Loucy (cell line): Measurements from ENCODE around the gene KIZ.

ENCODE experiments used
- H2AFZ ChIP-seq: fragments of 200-600 bp; sonication (generic); 2 replicates; pipeline ENCODE4 v1.6.0; 2016; ENCODE audit warnings: antibody characterized with exemption, mild to moderate bottlenecking, low read length, moderate library complexity
- H3F3A ChIP-seq: fragments of 200-600 bp; 2 replicates; pipeline ENCODE4 v1.6.0; 2016; ENCODE audit warnings: antibody characterized with exemption, low read depth, mild to moderate bottlenecking
- H3K27me3 ChIP-seq: fragments of 200-600 bp; sonication (generic); 2 replicates; pipeline ENCODE4 v1.6.1; 2014; ENCODE audit warnings: low read length, mild to moderate bottlenecking; ENCODE audit not compliant: insufficient read depth, poor library complexity, severe bottlenecking
- H3K36me3 ChIP-seq: fragments of 200-600 bp; sonication (generic); 2 replicates; pipeline ENCODE4 v1.6.1; 2016; ENCODE audit warnings: low read length; ENCODE audit not compliant: insufficient read depth
- H3K4me1 ChIP-seq: fragments of 200-600 bp; sonication (generic); 2 replicates; pipeline ENCODE4 v1.5.1; 2014; ENCODE audit warnings: low read length, mild to moderate bottlenecking; ENCODE audit not compliant: insufficient read depth, poor library complexity, severe bottlenecking
- H3K4me2 ChIP-seq: fragments of 200-600 bp; sonication (generic); 2 replicates; pipeline ENCODE4 v1.6.0; 2014; ENCODE audit warnings: antibody characterized with exemption, low read length, low read depth, mild to moderate bottlenecking; ENCODE audit not compliant: poor library complexity, severe bottlenecking
- H3K4me3 ChIP-seq: fragments of 200-600 bp; sonication (generic); 2 replicates; pipeline ENCODE4 v1.5.1; 2014; ENCODE audit warnings: low read length, mild to moderate bottlenecking, mixed read lengths; ENCODE audit not compliant: poor library complexity, severe bottlenecking
- H3K79me2 ChIP-seq: fragments of 200-600 bp; sonication (generic); 2 replicates; pipeline ENCODE4 v1.6.1; 2014; ENCODE audit warnings: low read length; ENCODE audit not compliant: insufficient read depth
- H3K9ac ChIP-seq: fragments of 200-600 bp; sonication (generic); 2 replicates; pipeline ENCODE4 v1.6.0; 2014; ENCODE audit warnings: mild to moderate bottlenecking, low read depth, low read length, moderate library complexity; ENCODE audit not compliant: poor library complexity, severe bottlenecking
- H3K9me2 ChIP-seq: fragments of 200-600 bp; sonication (generic); replicated peaks from 2 replicates; pipeline ENCODE4 v1.6.1; 2016; ENCODE audit warnings: low read depth, low read length, mixed read lengths
- H3K9me3 ChIP-seq: fragments of 200-600 bp; sonication (generic); 2 replicates; pipeline ENCODE4 v1.6.1; 2014; ENCODE audit warnings: mild to moderate bottlenecking, antibody characterized with exemption, low read length, low read depth; ENCODE audit not compliant: insufficient read depth
- H4K20me1 ChIP-seq: fragments of 200-600 bp; sonication (generic); 2 replicates; pipeline ENCODE4 v1.6.0; 2014; ENCODE audit warnings: antibody characterized with exemption, low read length, mild to moderate bottlenecking; ENCODE audit not compliant: insufficient read depth, poor library complexity, severe bottlenecking
- EZH2phosphoT487 ChIP-seq: fragments of 200-600 bp; IDR thresholded peaks from 2 replicates; pipeline ENCODE4 v1.6.1; 2018; ENCODE audit warnings: antibody characterized with exemption, mild to moderate bottlenecking, moderate library complexity, borderline replicate concordance
- TF ChIP-seq, protein P1 (sequence below): fragments of 200-600 bp; sonication (generic); conservative IDR thresholded peaks from 2 replicates; pipeline ENCODE4 v1.5.1; 2014; ENCODE audit warnings: mild to moderate bottlenecking, antibody characterized with exemption, low read length

The KIZ gene

DNA sequence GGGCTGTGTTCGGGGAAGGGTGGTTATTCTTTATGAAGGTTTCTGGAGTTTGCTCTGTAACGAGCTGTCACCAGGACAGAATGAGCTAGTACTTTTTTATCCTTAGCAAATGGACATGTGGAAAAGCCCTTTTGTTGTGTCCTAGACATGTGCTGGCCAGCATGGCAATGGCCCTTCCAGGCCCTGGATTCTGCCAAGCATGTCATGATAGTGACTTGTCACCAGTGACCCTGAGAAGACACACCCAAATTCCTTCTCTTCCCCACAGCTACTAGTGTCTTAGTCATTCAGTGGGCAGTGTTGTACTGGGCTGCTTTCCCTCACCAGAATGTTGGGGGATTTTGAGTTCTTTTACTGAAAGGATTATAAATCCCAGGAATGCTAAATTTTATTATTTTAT lies 103.3 kb downstream of the KIZ start:
- H2AFZ ChIP-seq: no peak overlapping the region
- H3K36me3 ChIP-seq: peaks cover 13% of the 10 kb centered on the region; the same call in 1 of the 2 replicates
- no peaks in the 10 kb centered on the region for H3K79me2 ChIP-seq
- TF ChIP-seq, protein P1, sequence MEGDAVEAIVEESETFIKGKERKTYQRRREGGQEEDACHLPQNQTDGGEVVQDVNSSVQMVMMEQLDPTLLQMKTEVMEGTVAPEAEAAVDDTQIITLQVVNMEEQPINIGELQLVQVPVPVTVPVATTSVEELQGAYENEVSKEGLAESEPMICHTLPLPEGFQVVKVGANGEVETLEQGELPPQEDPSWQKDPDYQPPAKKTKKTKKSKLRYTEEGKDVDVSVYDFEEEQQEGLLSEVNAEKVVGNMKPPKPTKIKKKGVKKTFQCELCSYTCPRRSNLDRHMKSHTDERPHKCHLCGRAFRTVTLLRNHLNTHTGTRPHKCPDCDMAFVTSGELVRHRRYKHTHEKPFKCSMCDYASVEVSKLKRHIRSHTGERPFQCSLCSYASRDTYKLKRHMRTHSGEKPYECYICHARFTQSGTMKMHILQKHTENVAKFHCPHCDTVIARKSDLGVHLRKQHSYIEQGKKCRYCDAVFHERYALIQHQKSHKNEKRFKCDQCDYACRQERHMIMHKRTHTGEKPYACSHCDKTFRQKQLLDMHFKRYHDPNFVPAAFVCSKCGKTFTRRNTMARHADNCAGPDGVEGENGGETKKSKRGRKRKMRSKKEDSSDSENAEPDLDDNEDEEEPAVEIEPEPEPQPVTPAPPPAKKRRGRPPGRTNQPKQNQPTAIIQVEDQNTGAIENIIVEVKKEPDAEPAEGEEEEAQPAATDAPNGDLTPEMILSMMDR: no peak
- TF ChIP-seq EZH2phosphoT487: no peak
- H3K4me3 ChIP-seq: no peak overlapping the region
- H3K4me1 ChIP-seq: no peaks in the 10 kb centered on the region
- no peak overlapping the region for H3K4me2 ChIP-seq
- H3K9ac ChIP-seq: no peak overlapping the region
- no peaks in the 10 kb centered on the region for H3F3A ChIP-seq
- H4K20me1 ChIP-seq: no peaks in the 10 kb centered on the region
- no peaks in the 10 kb centered on the region for H3K9me2 ChIP-seq
- no peaks in the 10 kb centered on the region for H3K27me3 ChIP-seq
- H3K9me3 ChIP-seq: no peaks in the 10 kb centered on the region

DNA sequence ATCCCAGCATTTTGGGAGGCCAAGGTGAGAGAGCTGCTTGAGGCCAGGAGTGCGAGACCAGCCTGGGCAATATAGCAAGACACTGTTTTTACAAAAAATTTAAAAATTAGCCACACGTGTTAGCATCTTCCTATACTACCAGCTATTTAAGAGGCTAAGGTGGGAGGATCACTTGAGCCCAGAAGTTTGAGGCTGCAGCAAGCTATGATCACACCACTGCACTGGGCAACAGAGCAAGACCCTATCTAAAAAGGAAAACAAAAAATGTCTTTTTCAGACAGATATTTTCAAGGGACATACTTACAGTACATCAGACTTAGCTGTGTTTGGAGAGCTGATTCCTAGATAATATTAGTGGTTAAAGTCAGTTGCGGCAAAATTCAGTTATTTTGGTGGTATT lies 104.3 kb downstream of the KIZ start:
- Histone ChIP-seq H3F3A (no peaks in the 10 kb centered on the region), H3K36me3 (peaks cover 13% of the 10 kb centered on the region; the same call in 1 of the 2 replicates), H3K9ac (no peak overlapping the region), H2AFZ (no peak overlapping the region), H3K4me1 (no peaks in the 10 kb centered on the region), H3K4me3 (no peak overlapping the region), H3K9me3 (no peaks in the 10 kb centered on the region), H3K4me2 (no peak overlapping the region), H4K20me1 (no peaks in the 10 kb centered on the region), H3K27me3 (no peaks in the 10 kb centered on the region), H3K9me2 (no peaks in the 10 kb centered on the region), H3K79me2 (no peaks in the 10 kb centered on the region)
- TF ChIP-seq, protein P1: no peak
- no peak for TF ChIP-seq EZH2phosphoT487

DNA sequence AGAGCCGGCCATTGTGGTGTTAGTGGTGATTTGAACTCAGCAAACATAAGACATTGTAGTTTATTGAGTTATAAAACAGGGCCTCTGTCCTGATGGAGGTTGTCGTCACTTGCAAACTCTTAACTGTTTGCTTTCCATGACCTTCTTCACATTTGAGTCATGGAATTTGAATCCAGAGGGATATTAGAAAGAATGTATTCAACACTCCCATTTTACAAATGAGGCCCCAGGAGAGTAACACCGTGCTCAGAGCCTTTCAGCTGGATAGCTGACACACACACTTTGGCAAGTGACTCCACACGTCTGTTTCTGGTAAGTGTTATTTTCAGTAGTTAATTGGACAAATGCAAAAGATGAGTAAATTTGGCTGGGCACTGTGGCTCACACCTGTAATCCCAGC lies 104.8 kb downstream of the KIZ start:
- Histone ChIP-seq H3K36me3 (peaks cover 13% of the 10 kb centered on the region; the same call in 1 of the 2 replicates), H3K9me2 (no peaks in the 10 kb centered on the region), H2AFZ (no peak overlapping the region), H3K27me3 (no peaks in the 10 kb centered on the region), H3K4me1 (no peaks in the 10 kb centered on the region), H3K4me3 (no peak overlapping the region), H3K79me2 (no peaks in the 10 kb centered on the region), H3K4me2 (no peak overlapping the region), H3F3A (no peaks in the 10 kb centered on the region), H3K9me3 (no peaks in the 10 kb centered on the region), H3K9ac (no peak overlapping the region), H4K20me1 (no peaks in the 10 kb centered on the region)
- TF ChIP-seq EZH2phosphoT487: no peak
- TF ChIP-seq, protein P1: no peak
